K562 (cell line): ENCODE results near the gene YTHDC1. TPM values are rescaled to one million over a fixed set of nuclear protein-coding genes. Genes with fewer than 3 reads are reported as not detected.

Experiments
- ATAC-seq: fragments of 200-7000 bp; cut with Tn5 transposase; 3 replicates; pipeline ENCODE4 v1.9.1; 2020; ENCODE audit warnings: moderate library complexity
- BruUV-seq: library from RNA; stranded (reverse); fragments of 400-500 nt; replicated peaks from 2 replicates; lab custom pipeline; 2021; lab: Mats Ljungman, UMichigan
- CTCF ChIA-PET: fragments of 300-600 bp; formaldehyde crosslinking; extraction: SDS; loops from one replicate; lab custom pipeline; 2021; ENCODE audit warnings: low intra/inter-chr PET ratio; lab: Yijun Ruan, JAX
- POLR2A ChIA-PET: fragments of 300-600, 350-650 bp; sonication (Branson Sonifier 250); formaldehyde crosslinking; extraction: SDS; loops from one replicate; lab custom pipeline; 2021; ENCODE audit warnings: antibody characterized with exemption, inconsistent platforms; lab: Yijun Ruan, JAX
- DNase-seq, 4 experiments: peaks; one replicate each; pipeline versions ENCODE4 v3.0.0 to v3.0.0-alpha.2; 2011 to 2018; ENCODE audit warnings: low spot score in 3 of 4, mixed read lengths in 3 of 4; ENCODE audit errors: extremely low read depth in 1 of 4
- FAIRE-seq: peaks from 2 replicates; lab custom pipeline; 2011; peaks lifted over from hg19 to GRCh38; lab: Jason Lieb, UNC
- H2AFZ ChIP-seq: 2 replicates; pipeline ENCODE4 v1.6.0; 2011; ENCODE audit warnings: low read depth, low read length, control low read depth, inconsistent platforms
- H3K27ac ChIP-seq: fragments of 200-600 bp; 3 replicates; pipeline ENCODE4 v1.8.0; 2011; ENCODE audit warnings: low read depth, mild to moderate bottlenecking, control low read depth, inconsistent platforms, low read length, moderate library complexity, mixed read lengths; ENCODE audit errors: extremely low read depth
- H3K27me3 ChIP-seq, 2 experiments: fragments of 300-600 bp in 1 of 2; 2 replicates in 1 of 2; 3 replicates in 1 of 2; pipeline versions ENCODE4 v1.6.0 to v1.8.0; 2011; ENCODE audit warnings: inconsistent platforms in 2 of 2, low read length in 2 of 2, mild to moderate bottlenecking in 1 of 2, mixed read lengths in 1 of 2, moderate library complexity in 1 of 2; ENCODE audit not compliant: control insufficient read depth in 2 of 2, insufficient read depth in 2 of 2
- H3K36me3 ChIP-seq: fragments of 300-600 bp; 3 replicates; pipeline ENCODE4 v1.8.0; 2011; ENCODE audit warnings: mild to moderate bottlenecking, low read length, inconsistent platforms; ENCODE audit not compliant: control insufficient read depth, insufficient read depth
- H3K4me1 ChIP-seq, 2 experiments: fragments of 200-600 bp in 1 of 2; replicated peaks in 1 of 2; 2 replicates in 1 of 2; 3 replicates in 1 of 2; pipeline versions ENCODE4 v1.5.1 to v1.8.0; 2011; ENCODE audit warnings: inconsistent platforms in 2 of 2, low read length in 2 of 2, mild to moderate bottlenecking in 1 of 2, mixed read lengths in 1 of 2, moderate library complexity in 1 of 2; ENCODE audit not compliant: control insufficient read depth in 2 of 2, insufficient read depth in 2 of 2
- H3K4me2 ChIP-seq: 2 replicates; pipeline ENCODE4 v1.6.1; 2011; ENCODE audit warnings: low read length, control low read depth, inconsistent platforms, mixed read lengths; ENCODE audit not compliant: insufficient read depth
- H3K4me3 ChIP-seq: fragments of 200-600 bp; sonication (generic), shearing (Covaris generic); 2 replicates; pipeline ENCODE4 v1.5.1; 2016; ENCODE audit warnings: control low read depth, inconsistent platforms
- H3K79me2 ChIP-seq: fragments of 200-600 bp; 3 replicates; pipeline ENCODE4 v1.8.0; 2011; ENCODE audit warnings: low read length, inconsistent platforms; ENCODE audit not compliant: control insufficient read depth, insufficient read depth
- H3K9ac ChIP-seq, 2 experiments: 2 replicates each; pipeline versions ENCODE4 v1.6.0 to v1.6.1; 2011; ENCODE audit warnings: low read depth in 2 of 2, low read length in 2 of 2, control low read depth in 1 of 2, inconsistent platforms in 1 of 2, mild to moderate bottlenecking in 1 of 2, mixed read lengths in 1 of 2; ENCODE audit not compliant: insufficient read depth in 1 of 2
- H3K9me1 ChIP-seq: one replicate; pipeline ENCODE4 v1.6.0; 2011; ENCODE audit warnings: inconsistent platforms, mild to moderate bottlenecking, low read length, moderate library complexity; ENCODE audit not compliant: control insufficient read depth, insufficient read depth
- H3K9me3 ChIP-seq: replicated peaks from 2 replicates; pipeline ENCODE4 v1.5.1; 2011; ENCODE audit warnings: low read depth, low read length, inconsistent platforms; ENCODE audit not compliant: control insufficient read depth, insufficient read depth
- H4K20me1 ChIP-seq: replicated peaks from 2 replicates; pipeline ENCODE4 v1.6.1; 2011; ENCODE audit warnings: low read length, inconsistent platforms, mixed read lengths; ENCODE audit not compliant: control insufficient read depth, insufficient read depth
- CAMTA2 ChIP-seq: fragments of 250-450 bp; sonication (Bioruptor Pico); conservative IDR thresholded peaks from 2 replicates; pipeline ENCODE4 v1.5.1; 2022
- E2F3 ChIP-seq: fragments of 250-450 bp; sonication (Bioruptor Pico); IDR thresholded peaks from 2 replicates; pipeline ENCODE4 v1.4.0; 2020; ENCODE audit warnings: mild to moderate bottlenecking
- ETV5 ChIP-seq: sonication (generic); formaldehyde crosslinking; IDR thresholded peaks from 2 replicates; pipeline ENCODE4 v1.4.0; 2020; ENCODE audit warnings: low read depth, mild to moderate bottlenecking, missing genetic modification reagents
- MEF2A ChIP-seq: IDR thresholded peaks from 2 replicates; pipeline ENCODE4 v1.6.1; 2011; ENCODE audit warnings: low read depth, mild to moderate bottlenecking, low read length, moderate library complexity; ENCODE audit not compliant: control insufficient read depth
- MTA2 ChIP-seq: fragments of 450-650 bp; IDR thresholded peaks from 2 replicates; pipeline ENCODE4 v1.6.1; 2016; ENCODE audit warnings: low read depth
- NFYB ChIP-seq: IDR thresholded peaks from 2 replicates; pipeline ENCODE4 v1.6.1; 2011; ENCODE audit warnings: mild to moderate bottlenecking, moderate library complexity; ENCODE audit not compliant: insufficient read length; ENCODE audit errors: extremely low read depth
- ZNF583 ChIP-seq: fragments of 250-450 bp; sonication (Bioruptor Pico); IDR thresholded peaks from 2 replicates; pipeline ENCODE4 v1.4.0; 2020
- ZNF785 ChIP-seq: fragments of 250-450 bp; sonication (Bioruptor Pico); IDR thresholded peaks from 2 replicates; pipeline ENCODE4 v1.4.0; 2020; ENCODE audit warnings: mild to moderate bottlenecking
- WGBS: fragments of 100-300 bp; shearing (Covaris generic); methylation state at CpG from one replicate; pipeline ENCODE4 v1.1.6; 2016; ENCODE audit warnings: low coverage, mixed read lengths; ENCODE audit not compliant: insufficient coverage; ENCODE audit errors: missing lambda C conversion rate; 5-methylcytosine and 5-hydroxymethylcytosine counted together
- in situ Hi-C: fragments of 300-500 bp; cut with MboI; formaldehyde crosslinking; loops from 4 replicates; pipeline ENCODE4 v1.15.0; 2018; ENCODE audit warnings: inconsistent platforms, mixed read lengths
- intact Hi-C: fragments of 100-400 bp; cut with micrococcal nuclease; formaldehyde crosslinking; loops from 2 replicates; pipeline ENCODE4 v1.14.2; 2022
- polyA plus RNA-seq, 8 experiments: library from polyadenylated mRNA; depleted of rRNA in 4 of 8; stranded (reverse) in 5 of 8; unstranded in 3 of 8; fragments of >200 nt; fragmentation: Nextera tagmentation in 2 of 8; fragmentation: Illumina TruSeq in 1 of 8; extraction: Ambion mirVana in 2 of 8; extraction: Trizol in 1 of 8; gene quantifications; 2 replicates each; pipeline versions ENCODE4 v1.2.1 to v1.2.3, GENCODE V29; 2011 to 2014; ENCODE audit warnings: inconsistent platforms in 1 of 8, missing spikeins in 1 of 8
- total RNA-seq, 7 experiments: library from RNA; depleted of rRNA in 6 of 7; stranded (reverse); fragments of >200 nt in 6 of 7; fragmentation: Illumina TruSeq in 2 of 7; extraction: Trizol in 2 of 7; gene quantifications; 2 replicates each; pipeline versions ENCODE4 v1.2.1 to v1.2.3, GENCODE V29; 2011 to 2021; ENCODE audit warnings: low replicate concordance in 1 of 7
- TF ChIP-seq, protein P1 (sequence below): sonication (generic); formaldehyde crosslinking; IDR thresholded peaks from 2 replicates; pipeline ENCODE4 v1.8.0; 2022; ENCODE audit warnings: missing genetic modification reagents, mild to moderate bottlenecking, moderate library complexity, borderline replicate concordance

YTHDC1 gene
- total and polyA plus RNA-seq, 9 of the 15 experiments (the other 6 are each of a cell fraction or from before 2014, with no cell fraction given): 9.8 to 65.4 (median 51.7) TPM

DNA sequence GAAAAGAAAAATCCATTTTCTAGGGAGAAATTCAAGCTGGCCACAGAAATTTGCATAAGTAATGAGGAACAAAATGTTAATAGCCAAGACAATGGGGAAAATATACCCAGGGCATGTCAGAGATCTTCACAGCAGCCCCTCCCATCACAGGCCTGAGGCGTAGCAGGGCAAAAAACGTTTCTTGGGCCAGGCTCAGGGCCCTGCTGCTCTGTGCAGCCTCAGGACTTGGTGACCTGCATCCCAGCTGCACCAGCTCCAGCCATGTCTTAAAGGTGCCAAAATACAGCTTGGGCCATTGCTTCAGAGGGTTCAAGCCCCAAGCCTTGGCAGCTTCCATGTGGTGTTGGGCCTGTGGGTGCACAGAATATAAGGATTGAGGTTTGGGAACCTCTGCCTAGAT lies 72.3 kb downstream of the YTHDC1 start:
- no peaks in the 10 kb centered on the region for H3K27me3 ChIP-seq
- ATAC-seq (no peak), FAIRE-seq (no peak), DNase-seq (no peak)
- BruUV-seq: no TSS peak
- no peaks in the 10 kb centered on the region for H4K20me1 ChIP-seq
- in situ Hi-C loops: no loop called here
- no peaks in the 10 kb centered on the region for H3K9me1 ChIP-seq
- no peaks in the 10 kb centered on the region for H3K9me3 ChIP-seq
- TF ChIP-seq MEF2A (no peak), E2F3 (CRISPR knock-in tag) (no peak), ZNF785 (no peak), CAMTA2 (CRISPR knock-in tag) (no peak), ZNF583 (CRISPR knock-in tag) (no peak), NFYB (no peak), MTA2 (no peak), ETV5 (no peak)
- TF ChIP-seq, protein P1, sequence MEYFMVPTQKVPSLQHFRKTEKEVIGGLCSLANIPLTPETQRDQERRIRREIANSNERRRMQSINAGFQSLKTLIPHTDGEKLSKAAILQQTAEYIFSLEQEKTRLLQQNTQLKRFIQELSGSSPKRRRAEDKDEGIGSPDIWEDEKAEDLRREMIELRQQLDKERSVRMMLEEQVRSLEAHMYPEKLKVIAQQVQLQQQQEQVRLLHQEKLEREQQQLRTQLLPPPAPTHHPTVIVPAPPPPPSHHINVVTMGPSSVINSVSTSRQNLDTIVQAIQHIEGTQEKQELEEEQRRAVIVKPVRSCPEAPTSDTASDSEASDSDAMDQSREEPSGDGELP (CRISPR knock-in tag): no peak
- no peaks in the 10 kb centered on the region for H3K36me3 ChIP-seq
- no peak overlapping the region for H3K4me3 ChIP-seq
- intact Hi-C loops: no loop called here
- 24% methylated on average over 2 of the region's 2 CpGs for WGBS
- no peak overlapping the region for H3K4me2 ChIP-seq
- H3K27ac ChIP-seq: no peak overlapping the region
- H2AFZ ChIP-seq: no peak overlapping the region
- no peaks in the 10 kb centered on the region for H3K79me2 ChIP-seq
- CTCF ChIA-PET: no interaction called here
- H3K4me1 ChIP-seq: peaks cover 0 to 6% of the 10 kb centered on the region in 2 experiments; a peak in 4 of 5 replicates
- no peak overlapping the region for H3K9ac ChIP-seq
- POLR2A ChIA-PET: no interaction called here
